Mesenchymal stem cell (in vitro differentiated cells and primary cell): Measurements from ENCODE around the gene SLC5A3.

Experiments
- DNase-seq: peaks from one replicate; pipeline ENCODE4 v3.0.0-alpha.2; 2013
- H2AFZ ChIP-seq: one replicate; pipeline ENCODE4 v1.6.1; 2013; ENCODE audit warnings: low read depth, mild to moderate bottlenecking, control low read depth, inconsistent platforms, low read length, moderate library complexity
- H2AK5ac ChIP-seq: 2 replicates; pipeline ENCODE4 v1.6.1; 2013; ENCODE audit warnings: low read length, moderate library complexity, mild to moderate bottlenecking, inconsistent platforms; ENCODE audit not compliant: severe bottlenecking
- H2BK120ac ChIP-seq: one replicate; pipeline ENCODE4 v1.6.1; 2013; ENCODE audit warnings: low read depth, mild to moderate bottlenecking, inconsistent platforms, low read length, moderate library complexity
- H2BK12ac ChIP-seq, 2 experiments: one replicate each; pipeline ENCODE4 v1.6.1; 2013; ENCODE audit warnings: inconsistent platforms in 2 of 2, low read length in 2 of 2, mild to moderate bottlenecking in 2 of 2, moderate library complexity in 2 of 2, control low read depth in 1 of 2
- H2BK15ac ChIP-seq: one replicate; pipeline ENCODE4 v1.6.1; 2013; ENCODE audit warnings: mild to moderate bottlenecking, low read depth, inconsistent platforms; ENCODE audit not compliant: poor library complexity, severe bottlenecking
- H2BK5ac ChIP-seq: 2 replicates; pipeline ENCODE4 v1.6.1; 2013; ENCODE audit warnings: low read depth, mild to moderate bottlenecking, low read length, control low read depth, inconsistent platforms; ENCODE audit not compliant: poor library complexity, severe bottlenecking
- H3K14ac ChIP-seq, 2 experiments: one replicate each; pipeline ENCODE4 v1.6.1; 2013; ENCODE audit warnings: inconsistent platforms in 2 of 2, low read length in 2 of 2, control low read depth in 1 of 2, mild to moderate bottlenecking in 1 of 2, moderate library complexity in 1 of 2
- H3K18ac ChIP-seq, 2 experiments: one replicate each; pipeline ENCODE4 v1.6.1; 2013; ENCODE audit warnings: inconsistent platforms in 2 of 2, low read length in 2 of 2, control low read depth in 1 of 2, low read depth in 1 of 2, mild to moderate bottlenecking in 1 of 2
- H3K23ac ChIP-seq, 2 experiments: one replicate each; pipeline ENCODE4 v1.6.1; 2013; ENCODE audit warnings: inconsistent platforms in 2 of 2, low read length in 2 of 2, mild to moderate bottlenecking in 2 of 2, moderate library complexity in 2 of 2, control low read depth in 1 of 2
- H3K27ac ChIP-seq: 2 replicates; pipeline ENCODE4 v1.5.1; 2013; ENCODE audit warnings: mild to moderate bottlenecking, moderate library complexity, low read length, control low read depth, inconsistent platforms; ENCODE audit not compliant: poor library complexity, severe bottlenecking
- H3K27me3 ChIP-seq, 2 experiments: 2 replicates each; pipeline versions ENCODE4 v1.6.1 to v1.7.0; 2013; ENCODE audit warnings: low read length in 2 of 2, mild to moderate bottlenecking in 2 of 2, moderate library complexity in 2 of 2, control low read depth in 1 of 2, inconsistent platforms in 1 of 2; ENCODE audit not compliant: control insufficient read depth in 1 of 2, insufficient read depth in 1 of 2
- H3K36me3 ChIP-seq, 2 experiments: 2 replicates each; pipeline versions ENCODE4 v1.6.1 to v1.7.0; 2013; ENCODE audit warnings: low read length in 2 of 2, control low read depth in 1 of 2, inconsistent platforms in 1 of 2, low read depth in 1 of 2, mild to moderate bottlenecking in 1 of 2; ENCODE audit not compliant: insufficient read depth in 2 of 2, control insufficient read depth in 1 of 2
- H3K4ac ChIP-seq, 2 experiments: one replicate each; pipeline ENCODE4 v1.6.1; 2013; ENCODE audit warnings: inconsistent platforms in 2 of 2, low read length in 2 of 2, mild to moderate bottlenecking in 2 of 2, moderate library complexity in 2 of 2, control low read depth in 1 of 2, low read depth in 1 of 2
- H3K4me1 ChIP-seq: 2 replicates; pipeline ENCODE4 v1.6.1; 2013; ENCODE audit warnings: low read depth, low read length, control low read depth; ENCODE audit not compliant: control insufficient read depth, insufficient read depth
- H3K4me2 ChIP-seq: 2 replicates; pipeline ENCODE4 v1.6.1; 2013; ENCODE audit warnings: low read length, mild to moderate bottlenecking, inconsistent platforms; ENCODE audit not compliant: poor library complexity, severe bottlenecking
- H3K4me3 ChIP-seq, 2 experiments: 2 replicates each; pipeline versions ENCODE4 v1.5.1 to v1.7.0; 2013; ENCODE audit warnings: low read length in 2 of 2, mild to moderate bottlenecking in 2 of 2, control low read depth in 1 of 2, low read depth in 1 of 2; ENCODE audit not compliant: insufficient read depth in 1 of 2
- H3K79me1 ChIP-seq: replicated peaks from 2 replicates; pipeline ENCODE4 v1.6.1; 2013; ENCODE audit warnings: mild to moderate bottlenecking, control low read depth, low read length, inconsistent platforms; ENCODE audit not compliant: poor library complexity, severe bottlenecking
- H3K9ac ChIP-seq: 2 replicates; pipeline ENCODE4 v1.7.0; 2013; ENCODE audit warnings: mild to moderate bottlenecking, low read length, moderate library complexity
- H3K9me3 ChIP-seq: 2 replicates; pipeline ENCODE4 v1.7.0; 2013; ENCODE audit warnings: mild to moderate bottlenecking, low read length; ENCODE audit not compliant: control insufficient read depth
- H4K8ac ChIP-seq: one replicate; pipeline ENCODE4 v1.6.1; 2013; ENCODE audit warnings: inconsistent platforms, mild to moderate bottlenecking, low read length, moderate library complexity
- H4K91ac ChIP-seq: one replicate; pipeline ENCODE4 v1.6.1; 2013; ENCODE audit warnings: mild to moderate bottlenecking, low read length, inconsistent platforms
- WGBS: methylation state at CpG from one replicate; pipeline ENCODE4 v1.1.7; 2013; ENCODE audit warnings: mixed read lengths; 5-methylcytosine and 5-hydroxymethylcytosine counted together

SLC5A3 gene

GRCh38 chr21:34097442-34097841 is 24.1 kb downstream of the SLC5A3 start:
- H2AFZ ChIP-seq, result no peak overlapping the region
- H3K79me1 ChIP-seq, result peaks cover 3% of the 10 kb centered on the region
- no peak overlapping the region for H2BK120ac ChIP-seq
- H2AK5ac ChIP-seq, result no peak overlapping the region
- H3K27ac ChIP-seq, result no peak overlapping the region
- 100% methylated on average over 1 of the region's 2 CpGs for WGBS
- H3K4me2 ChIP-seq, result no peak overlapping the region
- H4K91ac ChIP-seq, result no peak overlapping the region
- no peaks in the 10 kb centered on the region for H3K27me3 ChIP-seq
- H3K36me3 ChIP-seq, result peaks cover 23 to 99% of the 10 kb centered on the region in 2 experiments
- no peak overlapping the region for H3K4ac ChIP-seq
- H3K4me3 ChIP-seq, result no peak overlapping the region
- no peaks in the 10 kb centered on the region for H3K9me3 ChIP-seq
- no peak overlapping the region for H3K18ac ChIP-seq
- peaks cover 1% of the 10 kb centered on the region for H3K4me1 ChIP-seq
- H2BK5ac ChIP-seq, result no peak overlapping the region
- no peak overlapping the region for H3K14ac ChIP-seq
- H2BK12ac ChIP-seq, result no peak overlapping the region
- H4K8ac ChIP-seq, result no peak overlapping the region
- no peak overlapping the region for H3K23ac ChIP-seq
- no peak for DNase-seq
- peak overlapping the region; percentile 16 for H3K9ac ChIP-seq
- no peak overlapping the region for H2BK15ac ChIP-seq

- H3K9ac ChIP-seq, result peak overlapping the region; percentile 57
- no peak overlapping the region for H3K4me3 ChIP-seq
- no peak overlapping the region for H2AK5ac ChIP-seq
- H3K4me2 ChIP-seq, result no peak overlapping the region
- H2BK15ac ChIP-seq, result no peak overlapping the region
- no peak overlapping the region for H2BK12ac ChIP-seq
- peaks cover 16 to 99% of the 10 kb centered on the region in 2 experiments for H3K36me3 ChIP-seq
- H4K91ac ChIP-seq, result no peak overlapping the region
- H3K4me1 ChIP-seq, result peaks cover 1% of the 10 kb centered on the region
- H3K9me3 ChIP-seq, result no peaks in the 10 kb centered on the region
- no peak overlapping the region for H3K27ac ChIP-seq
- H3K79me1 ChIP-seq, result peaks cover 4% of the 10 kb centered on the region
- WGBS, result 93% methylated on average over 2 of the region's 2 CpGs
- no peak overlapping the region for H3K23ac ChIP-seq
- no peak overlapping the region for H2AFZ ChIP-seq
- no peak overlapping the region for H3K4ac ChIP-seq
- no peak for DNase-seq
- H3K14ac ChIP-seq, result no peak overlapping the region
- no peak overlapping the region for H3K18ac ChIP-seq
- no peak overlapping the region for H2BK120ac ChIP-seq
- H2BK5ac ChIP-seq, result no peak overlapping the region
- no peaks in the 10 kb centered on the region for H3K27me3 ChIP-seq
- H4K8ac ChIP-seq, result no peak overlapping the region
Measured at GRCh38 chr21:34100337-34100736, 27.0 kb downstream of the SLC5A3 start.

DNA sequence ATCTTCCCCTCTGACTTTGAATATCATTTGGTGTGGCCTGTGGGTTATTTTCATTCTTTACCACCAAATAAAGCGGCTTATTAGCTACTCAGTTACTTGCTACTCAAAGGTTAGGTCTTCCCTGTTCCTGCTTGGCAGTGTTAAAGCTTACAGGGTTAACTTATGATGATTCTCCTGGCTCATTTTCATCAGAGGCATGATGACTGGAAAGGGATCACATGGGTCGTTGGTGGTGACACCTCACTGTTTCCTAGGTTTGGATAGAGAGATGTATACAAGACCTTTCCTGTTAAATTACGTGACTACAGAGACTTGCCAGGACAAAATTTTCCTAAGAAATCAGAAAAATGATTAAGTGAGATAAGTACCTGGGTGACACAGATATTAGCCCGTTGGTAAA is 27.4 kb downstream of the SLC5A3 start:
- peak; percentile 33 for DNase-seq
- Histone ChIP-seq H4K8ac (no peak overlapping the region), H3K14ac (no peak overlapping the region), H3K27me3 (no peaks in the 10 kb centered on the region), H3K23ac (no peak overlapping the region), H3K27ac (no peak overlapping the region), H2AFZ (no peak overlapping the region), H4K91ac (no peak overlapping the region), H3K36me3 (peaks cover 12 to 99% of the 10 kb centered on the region in 2 experiments), H3K4ac (no peak overlapping the region), H2BK15ac (no peak overlapping the region), H3K9ac (peak overlapping the region; percentile 57), H3K4me3 (no peak overlapping the region), H3K4me2 (peak overlapping the region; percentile 13), H2BK12ac (no peak overlapping the region), H3K4me1 (peaks cover 1% of the 10 kb centered on the region), H2BK120ac (no peak overlapping the region), H3K9me3 (no peaks in the 10 kb centered on the region), H2AK5ac (no peak overlapping the region), H3K79me1 (peaks cover 4% of the 10 kb centered on the region), H2BK5ac (no peak overlapping the region), H3K18ac (no peak overlapping the region)
- WGBS, result 64% methylated on average over 2 of the region's 4 CpGs

- H3K9me3 ChIP-seq, result no peaks in the 10 kb centered on the region
- no peak overlapping the region for H2BK12ac ChIP-seq
- H2BK5ac ChIP-seq, result no peak overlapping the region
Measured at GRCh38 chr21:34105947-34106541, 32.7 kb downstream of the SLC5A3 start.

More at GRCh38 chr21:34105947-34106541, 32.7 kb downstream of the SLC5A3 start:
- no peak overlapping the region for H3K4me3 ChIP-seq
- no peak overlapping the region for H2AK5ac ChIP-seq
- no peak for DNase-seq
- H3K4me2 ChIP-seq, result no peak overlapping the region
- H3K23ac ChIP-seq, result no peak overlapping the region
- H3K18ac ChIP-seq, result no peak overlapping the region
- no peak overlapping the region for H3K27ac ChIP-seq
- no peak overlapping the region for H3K14ac ChIP-seq
- no peaks in the 10 kb centered on the region for H3K27me3 ChIP-seq
- no peak overlapping the region for H2BK15ac ChIP-seq
- H3K79me1 ChIP-seq, result peaks cover 8% of the 10 kb centered on the region
- peaks cover 2% of the 10 kb centered on the region for H3K4me1 ChIP-seq
- no peak overlapping the region for H3K4ac ChIP-seq
- no peak overlapping the region for H2BK120ac ChIP-seq
- no peak overlapping the region for H4K8ac ChIP-seq
- H3K36me3 ChIP-seq, result peaks cover 3 to 97% of the 10 kb centered on the region in 2 experiments
- H4K91ac ChIP-seq, result no peak overlapping the region
- H3K9ac ChIP-seq, result no peak overlapping the region
- H2AFZ ChIP-seq, result no peak overlapping the region
